ENCODE measurements around the gene BCOR. TPM values are rescaled to one million over a fixed set of nuclear protein-coding genes. Genes with fewer than 3 reads are reported as not detected.

BCOR gene
- total and polyA plus RNA-seq, 2 of the 8 experiments (the other 6 are each of a cell fraction or from before 2014, with no cell fraction given) = 25.0 to 50.8 TPM

GRCh38 chrX:40058719-40059118 is 39.0 kb downstream of the BCOR start (continued):
- TF ChIP-seq CHD7 (IDR thresholded peaks at IDR 0.05; ENCODE audit: insufficient replicate concordance, low read length) = no peak

Data from H1 (cell line).